ENCODE results near the gene CDYL2.

DNA sequence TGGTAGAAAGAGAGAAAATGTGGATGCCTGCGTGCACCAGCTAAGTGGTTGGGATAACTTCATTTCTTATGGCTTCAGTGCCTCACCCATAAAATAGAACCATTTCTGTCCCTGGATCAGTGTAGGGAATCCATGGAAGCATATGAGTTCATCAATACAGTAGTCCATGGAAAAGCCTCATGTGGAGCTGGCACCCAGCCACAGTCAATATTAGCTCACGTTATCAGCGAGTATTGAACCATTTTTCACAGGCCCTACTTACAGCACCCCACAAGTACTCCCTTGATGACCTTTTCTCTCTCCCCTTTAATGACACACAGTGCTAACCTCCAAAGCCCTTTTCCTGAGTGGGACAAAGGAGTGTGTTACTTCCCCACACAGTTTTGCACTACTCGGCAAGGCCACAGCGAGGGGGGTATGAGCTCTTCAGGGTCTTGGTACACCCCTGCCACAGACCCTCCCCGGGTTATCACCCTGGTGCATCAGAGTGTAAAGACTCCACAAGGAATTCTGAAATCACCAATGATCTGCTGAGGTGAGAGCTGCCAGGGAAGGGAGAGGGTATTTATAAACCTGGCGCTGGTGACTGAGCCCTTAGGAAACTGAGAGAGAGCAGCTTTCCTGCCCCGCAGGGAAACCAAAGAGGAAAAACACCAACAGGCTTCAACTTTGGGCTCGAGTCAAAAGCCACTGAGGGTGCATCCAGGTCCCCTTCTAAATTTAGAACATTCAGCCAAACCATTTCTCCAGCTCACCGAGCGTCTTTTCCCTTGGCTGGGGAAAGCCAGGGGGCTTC is 226.7 kb downstream of the CDYL2 start:
- TF ChIP-seq, protein P1, sequence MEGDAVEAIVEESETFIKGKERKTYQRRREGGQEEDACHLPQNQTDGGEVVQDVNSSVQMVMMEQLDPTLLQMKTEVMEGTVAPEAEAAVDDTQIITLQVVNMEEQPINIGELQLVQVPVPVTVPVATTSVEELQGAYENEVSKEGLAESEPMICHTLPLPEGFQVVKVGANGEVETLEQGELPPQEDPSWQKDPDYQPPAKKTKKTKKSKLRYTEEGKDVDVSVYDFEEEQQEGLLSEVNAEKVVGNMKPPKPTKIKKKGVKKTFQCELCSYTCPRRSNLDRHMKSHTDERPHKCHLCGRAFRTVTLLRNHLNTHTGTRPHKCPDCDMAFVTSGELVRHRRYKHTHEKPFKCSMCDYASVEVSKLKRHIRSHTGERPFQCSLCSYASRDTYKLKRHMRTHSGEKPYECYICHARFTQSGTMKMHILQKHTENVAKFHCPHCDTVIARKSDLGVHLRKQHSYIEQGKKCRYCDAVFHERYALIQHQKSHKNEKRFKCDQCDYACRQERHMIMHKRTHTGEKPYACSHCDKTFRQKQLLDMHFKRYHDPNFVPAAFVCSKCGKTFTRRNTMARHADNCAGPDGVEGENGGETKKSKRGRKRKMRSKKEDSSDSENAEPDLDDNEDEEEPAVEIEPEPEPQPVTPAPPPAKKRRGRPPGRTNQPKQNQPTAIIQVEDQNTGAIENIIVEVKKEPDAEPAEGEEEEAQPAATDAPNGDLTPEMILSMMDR (conservative IDR thresholded peaks at IDR 0.05 in 1 of 2, IDR thresholded peaks at IDR 0.05 in 1 of 2; ENCODE audit: extremely low read depth in 1 of 2, insufficient read depth in 1 of 2, low read depth in 1 of 2, low read length in 2 of 2): no peak
- no peak for TF ChIP-seq EZH2 (IDR thresholded peaks at IDR 0.05; ENCODE audit: borderline replicate concordance, low read length)
